Astrocyte of the spinal cord (primary cell): Measurements from ENCODE around the gene MIPEP.

Experiments
- DNase-seq: peaks from one replicate; pipeline ENCODE4 v3.0.0; 2011; ENCODE audit warnings: low read depth, low spot score
- H3K4me3 ChIP-seq: 2 replicates; pipeline ENCODE4 v1.5.1; 2011; ENCODE audit warnings: low read depth, mild to moderate bottlenecking, low read length, moderate library complexity
- CTCF ChIP-seq: IDR thresholded peaks from 2 replicates; pipeline ENCODE4 v1.5.1; 2012; ENCODE audit warnings: low read depth, mild to moderate bottlenecking, low read length, inconsistent platforms
- in situ Hi-C: cut with HindIII; loops from 2 replicates; pipeline ENCODE4 v1.10.0; 2017; ENCODE audit warnings: low sequenced_read_pairs

Gene MIPEP

GRCh38 chr13:23813635-23814034, 75.6 kb downstream of the MIPEP start:
- no peak for DNase-seq
- no peak for TF ChIP-seq CTCF
- no peak overlapping the region for H3K4me3 ChIP-seq
- in situ Hi-C loops: no loop called here

- in situ Hi-C loops: no loop called here
- no peak for DNase-seq
Observed at GRCh38 chr13:23811366-23812062, 77.7 kb downstream of the MIPEP start.

GRCh38 chr13:23810685-23811240, 78.4 kb downstream of the MIPEP start:
- no peak overlapping the region for H3K4me3 ChIP-seq
- in situ Hi-C loops: no loop called here
- peak; percentile 15 for TF ChIP-seq CTCF
- no peak for DNase-seq

More at GRCh38 chr13:23811366-23812062, 77.7 kb downstream of the MIPEP start:
- no peak for TF ChIP-seq CTCF
- no peak overlapping the region for H3K4me3 ChIP-seq

- in situ Hi-C loops: no loop called here
- no peak for TF ChIP-seq CTCF
- H3K4me3 ChIP-seq: no peak overlapping the region
- no peak for DNase-seq
Observed at GRCh38 chr13:23808803-23809202, 80.4 kb downstream of the MIPEP start.

- DNase-seq: no peak
- no peak overlapping the region for H3K4me3 ChIP-seq
- TF ChIP-seq CTCF: no peak
- in situ Hi-C loops: no loop called here
Observed at GRCh38 chr13:23806874-23807526, 82.2 kb downstream of the MIPEP start.

- in situ Hi-C loops: no loop called here
- TF ChIP-seq CTCF: no peak
- DNase-seq: no peak
- no peak overlapping the region for H3K4me3 ChIP-seq
Observed at GRCh38 chr13:23805821-23806220, 83.4 kb downstream of the MIPEP start.
